ENCODE results near the gene SUPV3L1. TPM values are rescaled to one million over a fixed set of nuclear protein-coding genes. Genes with fewer than 3 reads are reported as not detected.

SUPV3L1 gene
- total and polyA plus RNA-seq, 12 donors, result 24.4 to 165 (median 37.6) TPM

DNA sequence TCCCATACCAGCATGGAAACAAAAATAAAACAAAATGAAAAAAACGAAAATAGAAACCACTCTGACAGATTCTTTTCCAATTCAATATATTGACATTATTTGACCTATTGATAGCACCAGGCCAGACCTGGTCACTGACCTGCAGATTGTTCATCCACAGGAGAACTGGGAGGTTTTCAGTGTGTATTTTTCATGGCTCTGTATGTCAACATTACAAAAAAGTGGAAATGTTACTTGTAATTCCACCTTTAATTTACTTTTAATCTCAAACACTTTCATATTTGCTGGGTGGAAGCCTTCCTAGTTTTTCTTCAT is 43.0 kb downstream of the SUPV3L1 start:
- no peaks in the 10 kb centered on the region for H3K4me1 ChIP-seq (replicated peaks in 1 of 2)
- H3K27me3 ChIP-seq, result peaks cover 9% of the 10 kb centered on the region
- intact Hi-C loops (cut with DNase I), result no loop called here
- H3K4me3 ChIP-seq, result no peak overlapping the region
- no peaks in the 10 kb centered on the region for H3K36me3 ChIP-seq (replicated peaks in 1 of 2)
- no peaks in the 10 kb centered on the region for H3K9me3 ChIP-seq (replicated peaks in 1 of 3)
- no peak for DNase-seq
- 5 to 16% (median 11%) methylated on average over 1 of the region's 1 CpG for WGBS, 4 donors
- H3K27ac ChIP-seq, result no peak overlapping the region
- TF ChIP-seq POLR2A (IDR thresholded peaks at IDR 0.05), result no peak
- TF ChIP-seq, protein P1, sequence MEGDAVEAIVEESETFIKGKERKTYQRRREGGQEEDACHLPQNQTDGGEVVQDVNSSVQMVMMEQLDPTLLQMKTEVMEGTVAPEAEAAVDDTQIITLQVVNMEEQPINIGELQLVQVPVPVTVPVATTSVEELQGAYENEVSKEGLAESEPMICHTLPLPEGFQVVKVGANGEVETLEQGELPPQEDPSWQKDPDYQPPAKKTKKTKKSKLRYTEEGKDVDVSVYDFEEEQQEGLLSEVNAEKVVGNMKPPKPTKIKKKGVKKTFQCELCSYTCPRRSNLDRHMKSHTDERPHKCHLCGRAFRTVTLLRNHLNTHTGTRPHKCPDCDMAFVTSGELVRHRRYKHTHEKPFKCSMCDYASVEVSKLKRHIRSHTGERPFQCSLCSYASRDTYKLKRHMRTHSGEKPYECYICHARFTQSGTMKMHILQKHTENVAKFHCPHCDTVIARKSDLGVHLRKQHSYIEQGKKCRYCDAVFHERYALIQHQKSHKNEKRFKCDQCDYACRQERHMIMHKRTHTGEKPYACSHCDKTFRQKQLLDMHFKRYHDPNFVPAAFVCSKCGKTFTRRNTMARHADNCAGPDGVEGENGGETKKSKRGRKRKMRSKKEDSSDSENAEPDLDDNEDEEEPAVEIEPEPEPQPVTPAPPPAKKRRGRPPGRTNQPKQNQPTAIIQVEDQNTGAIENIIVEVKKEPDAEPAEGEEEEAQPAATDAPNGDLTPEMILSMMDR (IDR thresholded peaks at IDR 0.05), result no peak

DNA sequence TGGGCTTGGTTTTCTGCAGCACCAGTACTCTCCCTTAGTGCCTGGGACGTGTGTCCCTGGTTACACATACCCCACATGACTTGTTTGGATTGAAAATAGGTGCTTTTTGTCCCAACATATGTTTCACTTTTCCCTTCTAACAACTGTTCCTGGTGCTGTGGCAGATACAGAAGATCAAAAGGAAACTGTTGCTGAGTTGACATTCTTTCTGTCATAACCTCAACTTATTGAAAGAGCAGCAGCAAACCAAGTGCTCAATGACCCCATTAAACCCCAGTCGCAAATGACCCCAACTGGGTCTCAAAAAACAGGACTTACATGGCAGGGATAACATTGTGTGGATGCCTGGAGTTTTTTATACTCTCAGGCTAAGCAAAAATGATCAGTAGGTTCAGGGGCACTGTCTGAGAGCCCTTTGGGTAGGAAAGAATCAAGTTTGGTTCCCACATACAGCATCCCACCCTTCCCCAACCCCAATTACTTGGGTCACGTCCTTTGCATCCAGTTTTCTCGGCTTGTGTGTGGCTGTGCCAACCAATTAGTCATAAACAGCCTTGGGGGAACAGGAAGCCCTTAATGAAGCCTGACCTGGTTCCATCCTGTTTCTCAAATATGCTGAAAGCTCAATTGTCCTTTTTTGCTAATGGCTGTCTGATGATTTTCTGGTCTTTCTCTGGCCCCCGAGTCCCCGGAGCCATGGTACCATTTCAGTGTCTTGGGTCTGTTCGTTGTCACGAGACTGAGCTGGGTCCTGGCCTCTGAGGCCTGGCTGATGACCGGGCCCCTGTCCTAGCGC is 45.0 kb downstream of the SUPV3L1 start:
- intact Hi-C loops (cut with DNase I), result no loop called here
- WGBS, 4 donors, result 56 to 67% (median 61%) methylated on average over 10 of the region's 10 CpGs

DNA sequence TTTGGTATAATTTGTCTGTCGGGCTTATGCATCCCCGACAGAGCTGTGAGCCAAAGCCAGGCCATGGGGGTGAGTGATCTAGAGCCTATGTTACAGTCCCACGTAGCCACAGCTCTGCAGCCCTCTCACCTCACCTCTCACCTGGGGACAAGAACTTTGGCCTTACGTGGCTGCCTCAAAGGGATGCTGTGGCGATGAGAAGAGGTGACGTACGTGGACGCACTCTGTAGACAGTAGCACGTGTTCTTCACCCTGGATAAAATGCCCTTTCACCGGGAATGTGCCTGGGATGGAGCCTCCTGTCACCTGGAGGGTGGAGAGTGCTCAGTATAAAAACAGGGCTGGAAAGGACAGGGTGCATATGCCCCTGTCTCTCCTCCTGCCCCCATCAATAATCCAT is 45.6 kb downstream of the SUPV3L1 start:
- WGBS, 4 donors, result 75 to 85% (median 79%) methylated on average over 4 to 10 of the region's 10 CpGs
- H3K4me3 ChIP-seq, result no peak overlapping the region
- intact Hi-C loops (cut with DNase I), result no loop called here
- DNase-seq, result no peak
- no peaks in the 10 kb centered on the region for H3K9me3 ChIP-seq (replicated peaks in 1 of 3)
- peaks cover 6% of the 10 kb centered on the region for H3K27me3 ChIP-seq
- TF ChIP-seq, protein P1 (IDR thresholded peaks at IDR 0.05), result no peak
- TF ChIP-seq POLR2A (IDR thresholded peaks at IDR 0.05), result no peak
- no peak overlapping the region for H3K27ac ChIP-seq
- peaks cover 8 to 11% of the 10 kb centered on the region in 2 donors for H3K4me1 ChIP-seq (replicated peaks in 1 of 2)
- no peaks in the 10 kb centered on the region for H3K36me3 ChIP-seq (replicated peaks in 1 of 2)

More for the DNA sequence above, 45.0 kb downstream of the SUPV3L1 start:
- no peak for DNase-seq
- Histone ChIP-seq H3K9me3 (replicated peaks in 1 of 3) (no peaks in the 10 kb centered on the region), H3K4me1 (replicated peaks in 1 of 2) (peaks cover 8 to 11% of the 10 kb centered on the region in 2 donors), H3K36me3 (replicated peaks in 1 of 2) (no peaks in the 10 kb centered on the region), H3K27me3 (peaks cover 9% of the 10 kb centered on the region), H3K4me3 (no peak overlapping the region), H3K27ac (no peak overlapping the region)
- no peak for TF ChIP-seq POLR2A (IDR thresholded peaks at IDR 0.05)
- TF ChIP-seq, protein P1 (IDR thresholded peaks at IDR 0.05), result no peak

DNA sequence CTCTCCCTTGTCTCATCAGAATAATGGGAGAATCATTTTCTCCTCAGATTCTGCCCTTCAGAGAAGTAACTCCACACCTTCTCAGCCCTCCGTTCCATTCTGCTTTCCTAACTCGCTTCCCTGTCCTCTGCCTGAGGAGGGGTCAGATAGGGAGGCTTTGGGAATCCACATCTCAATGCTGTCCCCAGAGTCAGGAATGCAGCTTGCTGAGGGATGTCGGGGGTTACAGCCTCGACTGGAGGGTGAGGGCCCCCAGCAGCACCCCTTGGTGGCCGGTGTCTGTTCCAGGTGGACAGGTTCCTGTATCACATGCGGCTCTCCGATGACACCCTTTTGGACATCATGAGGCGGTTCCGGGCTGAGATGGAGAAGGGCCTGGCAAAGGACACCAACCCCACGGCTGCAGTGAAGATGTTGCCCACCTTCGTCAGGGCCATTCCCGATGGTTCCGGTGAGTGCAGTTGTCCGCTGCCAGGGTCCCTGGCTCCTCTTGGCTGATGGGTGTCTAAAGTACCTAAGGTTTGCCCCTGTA is 47.0 kb downstream of the SUPV3L1 start:
- H3K9me3 ChIP-seq (replicated peaks in 1 of 3), result no peaks in the 10 kb centered on the region
- no peaks in the 10 kb centered on the region for H3K36me3 ChIP-seq (replicated peaks in 1 of 2)
- H3K4me1 ChIP-seq (replicated peaks in 1 of 2), result peaks cover 8 to 11% of the 10 kb centered on the region in 2 donors
- no peak overlapping the region for H3K4me3 ChIP-seq
- DNase-seq, result no peak
- 90 to 92% (median 92%) methylated on average over 12 to 14 of the region's 14 CpGs for WGBS, 4 donors
- no peak overlapping the region for H3K27ac ChIP-seq
- no peaks in the 10 kb centered on the region for H3K27me3 ChIP-seq
- no peak for TF ChIP-seq POLR2A (IDR thresholded peaks at IDR 0.05)
- TF ChIP-seq, protein P1 (IDR thresholded peaks at IDR 0.05), result no peak
- intact Hi-C loops (cut with DNase I), result no loop called here

Data from adrenal gland (tissue), 12 donors.